ENCODE measurements around the gene EXD3.

Gene EXD3

GRCh38 chr9:137431416-137431931, 8.5 kb upstream of the EXD3 start:
- TF ChIP-seq, protein P1, sequence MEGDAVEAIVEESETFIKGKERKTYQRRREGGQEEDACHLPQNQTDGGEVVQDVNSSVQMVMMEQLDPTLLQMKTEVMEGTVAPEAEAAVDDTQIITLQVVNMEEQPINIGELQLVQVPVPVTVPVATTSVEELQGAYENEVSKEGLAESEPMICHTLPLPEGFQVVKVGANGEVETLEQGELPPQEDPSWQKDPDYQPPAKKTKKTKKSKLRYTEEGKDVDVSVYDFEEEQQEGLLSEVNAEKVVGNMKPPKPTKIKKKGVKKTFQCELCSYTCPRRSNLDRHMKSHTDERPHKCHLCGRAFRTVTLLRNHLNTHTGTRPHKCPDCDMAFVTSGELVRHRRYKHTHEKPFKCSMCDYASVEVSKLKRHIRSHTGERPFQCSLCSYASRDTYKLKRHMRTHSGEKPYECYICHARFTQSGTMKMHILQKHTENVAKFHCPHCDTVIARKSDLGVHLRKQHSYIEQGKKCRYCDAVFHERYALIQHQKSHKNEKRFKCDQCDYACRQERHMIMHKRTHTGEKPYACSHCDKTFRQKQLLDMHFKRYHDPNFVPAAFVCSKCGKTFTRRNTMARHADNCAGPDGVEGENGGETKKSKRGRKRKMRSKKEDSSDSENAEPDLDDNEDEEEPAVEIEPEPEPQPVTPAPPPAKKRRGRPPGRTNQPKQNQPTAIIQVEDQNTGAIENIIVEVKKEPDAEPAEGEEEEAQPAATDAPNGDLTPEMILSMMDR (IDR thresholded peaks at IDR 0.05; ENCODE audit: low read depth, low read length, missing control alignments), result no peak
- no peak overlapping the region for H3K4me3 ChIP-seq (ENCODE audit: low read depth, low read length)
- DNase-seq (ENCODE audit: low read depth), result no peak

DNA sequence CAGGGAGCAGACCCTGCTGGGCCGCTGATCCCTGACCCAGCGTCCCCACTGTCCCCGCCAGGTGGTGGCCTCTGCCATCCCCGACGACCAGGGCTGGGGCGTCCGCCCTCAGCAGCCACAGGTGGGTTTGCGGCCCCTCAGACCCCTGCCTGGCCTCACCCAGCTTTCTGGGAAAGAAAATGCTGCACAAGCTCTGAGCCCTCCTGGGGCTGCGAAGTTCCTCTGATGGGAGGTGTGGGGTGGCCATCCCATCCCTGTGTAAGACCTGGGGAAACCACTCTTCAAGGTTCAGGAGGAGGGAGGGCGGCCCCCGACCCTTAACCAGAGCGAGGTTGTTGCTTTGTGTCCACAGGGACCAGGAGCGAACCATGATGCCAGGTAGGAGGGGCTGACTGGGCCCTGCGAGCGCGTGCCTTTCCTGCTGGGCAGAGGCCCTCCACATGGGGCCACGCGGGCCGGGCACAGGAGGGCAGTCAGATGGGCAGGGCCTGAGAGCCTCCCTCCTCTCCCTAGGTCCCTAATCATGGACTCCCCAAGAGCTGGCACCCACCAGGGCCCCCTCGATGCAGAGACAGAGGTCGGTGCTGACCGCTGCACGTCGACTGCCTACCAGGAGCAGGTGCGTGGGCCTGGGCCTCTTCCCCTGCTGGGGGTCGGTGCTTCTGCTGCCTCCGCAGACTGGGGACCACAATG, 7.9 kb upstream of the EXD3 start:
- no peak for DNase-seq (ENCODE audit: low read depth)
- TF ChIP-seq, protein P1 (IDR thresholded peaks at IDR 0.05; ENCODE audit: low read depth, low read length, missing control alignments), result no peak
- H3K4me3 ChIP-seq (ENCODE audit: low read depth, low read length), result no peak overlapping the region

DNA sequence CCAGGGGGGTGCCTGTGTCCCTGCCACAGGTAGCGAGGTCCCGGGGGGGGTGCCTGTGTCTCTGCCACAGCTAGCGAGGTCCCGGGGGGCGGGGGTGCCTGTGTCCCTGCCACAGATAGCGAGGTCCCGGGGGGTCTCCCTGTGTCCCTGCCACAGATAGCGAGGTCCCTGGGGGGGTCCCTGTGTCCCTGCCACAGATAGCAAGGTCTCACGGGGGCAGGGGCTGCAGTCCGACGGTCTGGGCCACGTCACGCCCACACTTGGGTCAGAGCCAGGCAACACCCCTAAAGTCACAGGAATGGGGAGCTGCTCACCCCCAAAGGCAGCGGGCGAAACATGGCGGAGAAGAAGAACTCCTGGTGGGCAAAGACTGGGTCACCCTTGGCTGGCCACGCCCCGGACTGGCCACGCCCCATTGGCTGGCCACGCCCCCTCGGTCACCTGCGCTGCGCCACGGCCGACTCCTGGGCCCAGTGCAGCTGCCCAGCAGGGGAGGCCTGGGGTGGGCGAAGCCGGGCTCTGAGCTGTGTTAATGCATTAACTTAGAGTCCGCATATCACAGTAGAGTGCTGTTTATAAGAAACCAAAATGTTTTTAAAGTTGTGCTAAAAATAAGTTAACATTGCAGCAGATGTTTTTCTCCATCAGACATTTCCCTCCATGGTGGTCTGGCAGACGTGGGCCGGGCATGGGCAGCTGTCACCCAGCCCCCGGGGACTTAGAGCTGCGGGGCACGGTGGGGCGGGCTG, 7.2 kb upstream of the EXD3 start:
- no peak for DNase-seq (ENCODE audit: low read depth)
- TF ChIP-seq, protein P1 (IDR thresholded peaks at IDR 0.05; ENCODE audit: low read depth, low read length, missing control alignments), result no peak
- peak overlapping the region; percentile 50 for H3K4me3 ChIP-seq (ENCODE audit: low read depth, low read length)

GRCh38 chr9:137429546-137429890, 6.6 kb upstream of the EXD3 start:
- TF ChIP-seq, protein P1 (IDR thresholded peaks at IDR 0.05; ENCODE audit: low read depth, low read length, missing control alignments), result no peak
- DNase-seq (ENCODE audit: low read depth), result no peak
- H3K4me3 ChIP-seq (ENCODE audit: low read depth, low read length), result no peak overlapping the region

DNA sequence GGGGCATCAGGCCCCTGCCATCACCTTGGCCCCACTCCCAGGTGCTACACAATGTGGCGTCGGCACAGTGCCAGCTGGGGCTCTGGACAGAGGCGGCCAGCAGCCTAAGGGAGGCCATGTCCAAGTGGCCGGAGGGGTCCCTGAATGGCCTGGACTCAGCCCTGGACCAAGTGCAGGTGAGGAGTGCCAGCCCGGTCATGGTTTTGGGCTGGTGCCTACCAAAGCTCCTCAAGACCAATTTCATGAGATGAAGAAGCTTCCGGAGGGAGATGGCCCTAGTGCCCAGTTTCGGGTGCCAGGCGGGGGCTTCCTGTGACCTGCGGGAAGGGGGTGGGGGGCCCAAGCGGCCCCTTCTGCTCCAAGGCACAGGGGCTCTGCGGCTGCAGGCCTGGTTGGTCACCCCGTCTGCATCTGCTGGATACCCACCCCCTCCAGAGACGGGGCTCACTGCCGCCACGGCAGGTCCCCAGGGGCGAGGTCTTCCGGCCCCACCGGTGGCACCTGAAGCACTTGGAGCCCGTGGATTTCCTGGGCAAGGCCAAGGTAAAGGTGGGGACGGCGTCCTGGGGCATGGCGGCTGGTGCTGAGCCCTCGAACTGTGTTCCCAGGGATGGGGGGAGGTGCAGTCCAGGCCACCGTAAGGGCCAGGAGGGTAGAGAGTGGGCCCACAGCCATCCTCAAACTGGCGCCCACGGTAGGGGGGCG, 6.0 kb upstream of the EXD3 start:
- no peak overlapping the region for H3K4me3 ChIP-seq (ENCODE audit: low read depth, low read length)
- no peak for DNase-seq (ENCODE audit: low read depth)
- TF ChIP-seq, protein P1 (IDR thresholded peaks at IDR 0.05; ENCODE audit: low read depth, low read length, missing control alignments), result no peak

DNA sequence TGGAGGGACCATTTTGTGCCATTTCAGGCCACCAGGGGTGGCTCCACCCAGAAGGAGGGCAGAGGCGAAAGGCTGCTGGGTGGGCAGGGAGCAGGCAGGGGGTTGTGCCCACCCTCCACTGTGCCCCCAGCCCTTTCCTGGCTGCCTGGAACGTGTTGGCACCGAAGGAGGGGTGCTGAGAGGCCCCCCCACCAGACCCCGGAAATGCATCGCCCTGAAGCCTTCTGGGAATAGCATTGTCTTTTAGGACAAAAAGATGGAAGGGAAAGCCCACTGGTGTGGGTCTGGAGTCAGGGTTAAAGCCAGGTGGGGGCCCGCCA, 5.3 kb upstream of the EXD3 start:
- DNase-seq (ENCODE audit: low read depth), result no peak
- TF ChIP-seq, protein P1 (IDR thresholded peaks at IDR 0.05; ENCODE audit: low read depth, low read length, missing control alignments), result no peak
- no peak overlapping the region for H3K4me3 ChIP-seq (ENCODE audit: low read depth, low read length)
